ENCODE data around the gene MAPK8IP3.

The MAPK8IP3 gene

DNA sequence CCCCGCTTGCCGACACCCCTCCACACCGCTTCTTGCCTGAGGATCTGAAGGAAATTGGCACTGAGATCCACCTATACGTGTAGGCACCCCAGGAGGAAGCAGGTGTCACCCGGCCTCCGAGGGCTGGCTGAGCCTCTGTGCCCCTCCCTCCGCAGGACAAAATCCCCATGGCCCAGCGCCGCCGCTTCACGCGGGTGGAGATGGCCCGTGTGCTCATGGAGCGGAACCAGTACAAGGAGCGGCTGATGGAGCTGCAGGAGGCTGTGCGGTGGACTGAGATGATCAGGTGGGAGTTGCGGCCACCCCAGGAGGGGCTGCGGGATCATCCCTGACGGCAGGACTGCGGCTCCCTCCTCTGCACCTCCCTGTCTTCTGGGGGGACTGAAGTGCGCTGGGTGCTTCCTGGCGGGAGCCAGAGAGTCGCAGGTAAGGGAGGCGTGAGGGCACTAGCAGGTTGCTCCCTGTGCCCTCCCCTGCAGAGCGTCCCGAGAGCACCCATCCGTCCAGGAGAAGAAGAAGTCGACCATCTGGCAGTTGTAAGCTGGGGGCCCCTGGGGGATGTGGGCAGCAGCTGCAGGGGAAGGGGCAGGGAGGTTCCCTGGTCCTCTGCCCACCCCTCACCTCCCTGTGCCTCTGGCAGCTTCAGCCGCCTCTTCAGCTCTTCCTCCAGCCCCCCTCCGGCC lies 56.3 kb downstream of the MAPK8IP3 start:
- in situ Hi-C loops (cut with MboI; ENCODE audit: low sequenced_read_pairs): no loop called here

GRCh38 chr16:1762879-1763520 lies 57.0 kb downstream of the MAPK8IP3 start:
- in situ Hi-C loops (cut with MboI; ENCODE audit: low sequenced_read_pairs): no loop called here

GRCh38 chr16:1763521-1764511 lies 57.8 kb downstream of the MAPK8IP3 start:
- in situ Hi-C loops (cut with MboI; ENCODE audit: low sequenced_read_pairs): no loop called here

DNA sequence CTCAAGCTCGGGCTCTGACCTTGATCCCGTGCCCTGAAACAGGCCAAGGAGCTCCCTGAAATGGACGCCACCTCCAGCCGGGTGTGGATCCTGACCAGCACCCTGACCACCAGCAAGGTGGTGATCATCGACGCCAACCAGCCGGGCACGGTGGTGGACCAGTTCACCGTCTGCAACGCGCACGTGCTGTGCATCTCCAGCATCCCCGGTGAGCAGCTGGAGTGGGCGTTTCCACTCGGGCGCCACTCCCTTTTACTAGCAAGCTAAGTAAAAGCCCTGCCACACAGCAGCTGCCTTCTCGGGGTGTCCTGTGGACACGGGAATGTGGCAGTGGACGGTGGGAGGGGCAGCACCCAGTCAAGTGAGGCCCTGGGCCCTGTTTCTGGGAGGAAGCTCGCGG lies 59.0 kb downstream of the MAPK8IP3 start:
- in situ Hi-C loops (cut with MboI; ENCODE audit: low sequenced_read_pairs): no loop called here

GRCh38 chr16:1765826-1766225 lies 59.8 kb downstream of the MAPK8IP3 start:
- in situ Hi-C loops (cut with MboI; ENCODE audit: low sequenced_read_pairs): no loop called here

- in situ Hi-C loops (cut with MboI; ENCODE audit: low sequenced_read_pairs): no loop called here
Measured at GRCh38 chr16:1766231-1766630, 60.2 kb downstream of the MAPK8IP3 start.

- in situ Hi-C loops (cut with MboI; ENCODE audit: low sequenced_read_pairs): no loop called here
Measured at GRCh38 chr16:1766701-1767100, 60.7 kb downstream of the MAPK8IP3 start.

GRCh38 chr16:1767116-1767994 lies 61.4 kb downstream of the MAPK8IP3 start:
- in situ Hi-C loops (cut with MboI; ENCODE audit: low sequenced_read_pairs): no loop called here

GRCh38 chr16:1768061-1768766 lies 62.2 kb downstream of the MAPK8IP3 start:
- in situ Hi-C loops (cut with MboI; ENCODE audit: low sequenced_read_pairs): no loop called here

DNA sequence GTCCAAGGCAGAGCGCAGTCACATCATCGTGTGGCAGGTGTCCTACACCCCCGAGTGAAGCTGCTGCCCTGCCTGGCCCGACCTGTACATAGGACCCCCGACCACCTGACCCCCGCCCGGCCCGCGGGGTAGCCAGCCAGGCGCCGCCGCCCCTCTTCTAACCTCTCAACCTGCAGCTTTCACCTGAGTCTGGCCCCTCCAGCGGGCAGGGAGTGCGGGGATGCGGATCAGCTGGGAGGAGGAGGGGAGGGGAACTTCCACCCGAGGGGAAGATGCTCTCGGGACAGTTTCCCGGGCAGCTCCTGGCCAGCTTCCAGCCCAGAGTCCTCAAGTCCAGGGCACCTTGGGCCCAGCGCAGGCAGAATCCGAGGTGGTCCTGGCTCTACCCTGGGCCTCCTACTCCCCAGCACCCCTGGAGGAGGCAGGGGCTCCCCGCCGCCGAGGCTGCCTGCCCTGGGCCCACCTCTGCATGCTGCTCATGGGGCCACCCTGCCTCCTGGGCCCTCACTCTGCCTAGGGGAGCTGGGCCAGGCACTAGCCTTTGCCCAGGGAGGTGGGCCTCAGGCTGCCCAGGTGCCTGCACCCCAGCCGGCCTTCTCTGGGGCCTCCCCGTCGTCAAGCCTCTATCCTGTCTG lies 62.9 kb downstream of the MAPK8IP3 start:
- in situ Hi-C loops (cut with MboI; ENCODE audit: low sequenced_read_pairs): no loop called here

- in situ Hi-C loops (cut with MboI; ENCODE audit: low sequenced_read_pairs): no loop called here
Measured at GRCh38 chr16:1769402-1770300, 63.7 kb downstream of the MAPK8IP3 start.

GRCh38 chr16:1770328-1771187 lies 64.6 kb downstream of the MAPK8IP3 start:
- in situ Hi-C loops (cut with MboI; ENCODE audit: low sequenced_read_pairs): no loop called here

DNA sequence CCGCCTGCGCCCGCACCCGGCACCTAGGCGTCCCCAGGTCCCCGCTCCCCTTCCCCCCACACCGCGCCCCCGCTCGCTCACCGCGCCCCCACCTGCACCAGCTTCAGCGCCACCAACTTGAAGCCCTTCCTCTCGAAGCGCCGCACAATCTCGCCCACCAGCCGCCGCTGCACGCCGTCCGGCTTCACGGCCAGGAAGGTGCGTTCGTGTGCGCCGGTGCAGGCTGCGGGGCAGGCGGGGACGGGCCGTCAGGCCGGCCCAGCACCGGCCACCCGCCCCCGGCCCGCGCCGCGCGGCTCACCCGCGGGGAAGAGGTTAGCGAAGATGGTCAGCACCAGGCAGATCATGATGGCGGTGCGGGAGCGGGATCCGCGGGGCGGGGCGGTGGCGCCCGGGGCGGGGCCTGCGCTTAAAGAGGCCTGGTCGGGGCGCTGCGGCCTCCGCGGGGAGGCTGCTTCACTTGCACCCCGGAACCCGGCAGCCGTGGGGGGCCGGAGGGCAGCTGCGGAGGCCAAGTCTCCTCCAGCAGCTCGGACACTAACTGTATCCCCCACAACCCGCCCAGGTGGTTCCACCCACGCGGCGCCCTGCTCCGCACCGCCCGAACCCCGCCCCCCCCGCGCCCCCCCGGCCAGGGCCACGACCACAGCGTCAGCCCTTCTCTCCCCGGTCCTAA lies 65.3 kb downstream of the MAPK8IP3 start, which contains the start of gene NME3:
NME3 (minus strand) TSS at position 356 of the 676 bp plus-strand sequence; CDS start at position 347, 9 bp downstream.
- in situ Hi-C loops (cut with MboI; ENCODE audit: low sequenced_read_pairs): no loop called here

GRCh38 chr16:1771864-1772361 lies 65.9 kb downstream of the MAPK8IP3 start:
- in situ Hi-C loops (cut with MboI; ENCODE audit: low sequenced_read_pairs): no loop called here

GRCh38 chr16:1772362-1772907 lies 66.4 kb downstream of the MAPK8IP3 start, which contains the start of gene EME2:
EME2 (plus strand) TSS chr16:1772810; CDS start chr16:1773228, 418 bp downstream.
- in situ Hi-C loops (cut with MboI; ENCODE audit: low sequenced_read_pairs): no loop called here

All from hTERT RPE-1 (cell line).